BLaER1 (cell line): Measurements from ENCODE around the gene CATSPERE.
A peak's percentile ranks its signal among the peaks of the same experiment; 100 is the strongest.
"Not testable (repeated sequence)": the region's sequence is repeated elsewhere in the genome, so short reads cannot be mapped to it uniquely, and the experiment has no call there.

Source experiments
- H3K27ac ChIP-seq: shearing (Covaris generic); formaldehyde crosslinking; 2 replicates; pipeline ENCODE4 v1.8.1; 2022
- H3K27me3 ChIP-seq: shearing (Covaris generic); formaldehyde crosslinking; 2 replicates; pipeline ENCODE4 v1.8.1; 2022
- H3K36me3 ChIP-seq: shearing (Covaris generic); formaldehyde crosslinking; 2 replicates; pipeline ENCODE4 v1.8.1; 2022
- H3K4me1 ChIP-seq: shearing (Covaris generic); formaldehyde crosslinking; 2 replicates; pipeline ENCODE4 v1.8.1; 2022
- H3K4me2 ChIP-seq: shearing (Covaris generic); formaldehyde crosslinking; 2 replicates; pipeline ENCODE4 v1.8.1; 2022
- H3K4me3 ChIP-seq: shearing (Covaris generic); formaldehyde crosslinking; 2 replicates; pipeline ENCODE4 v1.8.1; 2022
- H3K9ac ChIP-seq: shearing (Covaris generic); formaldehyde crosslinking; 2 replicates; pipeline ENCODE4 v1.8.1; 2022
- H3K9me3 ChIP-seq: shearing (Covaris generic); formaldehyde crosslinking; 2 replicates; pipeline ENCODE4 v1.8.1; 2022
- H4K20me1 ChIP-seq: shearing (Covaris generic); formaldehyde crosslinking; 2 replicates; pipeline ENCODE4 v1.8.1; 2022
- Cebpa-rat ChIP-seq: shearing (Covaris generic); IDR thresholded peaks from 2 replicates; pipeline ENCODE4 v1.8.1; 2022

CATSPERE gene

GRCh38 chr1:244654108-244655038 is 193.3 kb downstream of the CATSPERE start:
- Histone ChIP-seq H3K9ac (peak overlapping the region; percentile 98), H3K4me2 (peak overlapping the region; percentile 79), H3K9me3 (peaks cover 26% of the 10 kb centered on the region), H3K4me1 (peaks cover 32% of the 10 kb centered on the region), H4K20me1 (peaks cover 55% of the 10 kb centered on the region), H3K36me3 (peaks cover 32% of the 10 kb centered on the region), H3K27me3 (no peaks in the 10 kb centered on the region), H3K27ac (peak overlapping the region; percentile 97), H3K4me3 (peak overlapping the region; percentile 95)
- TF ChIP-seq Cebpa-rat, result no peak

GRCh38 chr1:244655186-244655585 is 194.1 kb downstream of the CATSPERE start:
- Histone ChIP-seq H3K9ac (peak overlapping the region; percentile 98), H3K4me3 (peak overlapping the region; percentile 95), H3K27ac (peak overlapping the region; percentile 97), H3K4me2 (peak overlapping the region; percentile 79), H3K27me3 (no peaks in the 10 kb centered on the region), H3K4me1 (peaks cover 32% of the 10 kb centered on the region), H4K20me1 (peaks cover 57% of the 10 kb centered on the region), H3K9me3 (peaks cover 35% of the 10 kb centered on the region), H3K36me3 (peaks cover 40% of the 10 kb centered on the region)
- TF ChIP-seq Cebpa-rat, result no peak

GRCh38 chr1:244657421-244657820 is 196.3 kb downstream of the CATSPERE start:
- Histone ChIP-seq H3K4me1 (peaks cover 31% of the 10 kb centered on the region), H3K27me3 (no peaks in the 10 kb centered on the region), H4K20me1 (peaks cover 57% of the 10 kb centered on the region), H3K36me3 (peaks cover 51% of the 10 kb centered on the region), H3K4me3 (no peak overlapping the region), H3K9me3 (peaks cover 45% of the 10 kb centered on the region), H3K9ac (no peak overlapping the region), H3K27ac (no peak overlapping the region), H3K4me2 (no peak overlapping the region)
- no peak for TF ChIP-seq Cebpa-rat

GRCh38 chr1:244659694-244660093 is 198.6 kb downstream of the CATSPERE start:
- Histone ChIP-seq H3K4me1 (peaks cover 53% of the 10 kb centered on the region), H3K27ac (no peak overlapping the region), H3K27me3 (no peaks in the 10 kb centered on the region), H4K20me1 (peaks cover 50% of the 10 kb centered on the region), H3K36me3 (peaks cover 51% of the 10 kb centered on the region), H3K4me3 (no peak overlapping the region), H3K9ac (no peak overlapping the region), H3K4me2 (no peak overlapping the region), H3K9me3 (peaks cover 45% of the 10 kb centered on the region)
- no peak for TF ChIP-seq Cebpa-rat

- Histone ChIP-seq H3K27ac (no peak overlapping the region), H3K4me3 (no peak overlapping the region), H3K9ac (no peak overlapping the region), H3K4me1 (peaks cover 53% of the 10 kb centered on the region), H3K4me2 (no peak overlapping the region), H3K9me3 (peaks cover 45% of the 10 kb centered on the region), H3K36me3 (peaks cover 51% of the 10 kb centered on the region), H4K20me1 (peaks cover 50% of the 10 kb centered on the region), H3K27me3 (no peaks in the 10 kb centered on the region)
- no peak for TF ChIP-seq Cebpa-rat
Measured at GRCh38 chr1:244660595-244660994, 199.5 kb downstream of the CATSPERE start.

GRCh38 chr1:244661569-244662312 is 200.7 kb downstream of the CATSPERE start:
- H3K4me3 ChIP-seq, H3K9ac ChIP-seq, H3K27me3 ChIP-seq: not testable (repeated sequence)
- peaks cover 39% of the 10 kb centered on the region for H3K9me3 ChIP-seq
- H3K4me2 ChIP-seq, result peak overlapping the region; percentile 75
- H3K27ac ChIP-seq, result 0 out of 2 replicates have a peak overlapping the region, but pooled peaks have one; percentile 48
- H3K36me3 ChIP-seq, result peaks cover 43% of the 10 kb centered on the region
- H4K20me1 ChIP-seq, result peaks cover 52% of the 10 kb centered on the region
- H3K4me1 ChIP-seq, result peaks cover 56% of the 10 kb centered on the region

- Histone ChIP-seq H3K9me3 (peaks cover 33% of the 10 kb centered on the region), H3K36me3 (peaks cover 42% of the 10 kb centered on the region), H3K4me1 (peaks cover 62% of the 10 kb centered on the region), H3K27ac (peak overlapping the region; percentile 48), H3K4me3 (peak overlapping the region; percentile 12; the same call in 1 of the 2 replicates), H3K27me3 (no peaks in the 10 kb centered on the region), H3K9ac (no peak overlapping the region), H4K20me1 (peaks cover 56% of the 10 kb centered on the region), H3K4me2 (peak overlapping the region; percentile 75)
- TF ChIP-seq Cebpa-rat, result no peak
Measured at GRCh38 chr1:244662599-244662998, 201.5 kb downstream of the CATSPERE start.

- H3K36me3 ChIP-seq, result peaks cover 34% of the 10 kb centered on the region
- TF ChIP-seq Cebpa-rat, result no peak
- H3K27ac ChIP-seq, result peak overlapping the region; percentile 48
- peak overlapping the region; percentile 16; the same call in 1 of the 2 replicates for H3K9ac ChIP-seq
- no peak overlapping the region for H3K4me3 ChIP-seq
- peak overlapping the region; percentile 75 for H3K4me2 ChIP-seq
- H3K27me3 ChIP-seq, result no peaks in the 10 kb centered on the region
- H3K4me1 ChIP-seq, result peaks cover 55% of the 10 kb centered on the region
- H3K9me3 ChIP-seq, result peaks cover 34% of the 10 kb centered on the region
- peaks cover 47% of the 10 kb centered on the region for H4K20me1 ChIP-seq
Measured at GRCh38 chr1:244664353-244664752, 203.3 kb downstream of the CATSPERE start.

GRCh38 chr1:244665771-244666217 is 204.7 kb downstream of the CATSPERE start:
- Histone ChIP-seq H3K9me3 (peaks cover 34% of the 10 kb centered on the region), H3K27ac (peak overlapping the region; percentile 48; the same call in 1 of the 2 replicates), H3K4me2 (peak overlapping the region; percentile 75), H3K9ac (peak overlapping the region; percentile 26; the same call in 1 of the 2 replicates), H4K20me1 (peaks cover 45% of the 10 kb centered on the region), H3K4me3 (peak overlapping the region; percentile 19; the same call in 1 of the 2 replicates), H3K27me3 (no peaks in the 10 kb centered on the region), H3K4me1 (peaks cover 55% of the 10 kb centered on the region), H3K36me3 (peaks cover 34% of the 10 kb centered on the region)
- TF ChIP-seq Cebpa-rat, result no peak

GRCh38 chr1:244666672-244667418 is 205.8 kb downstream of the CATSPERE start:
- peaks cover 39% of the 10 kb centered on the region for H3K36me3 ChIP-seq
- not testable (repeated sequence) for H3K27ac ChIP-seq, H3K27me3 ChIP-seq, H3K9ac ChIP-seq, H3K4me3 ChIP-seq
- H3K4me2 ChIP-seq, result peak overlapping the region; percentile 28; the same call in 1 of the 2 replicates
- peaks cover 46% of the 10 kb centered on the region for H4K20me1 ChIP-seq
- peaks cover 40% of the 10 kb centered on the region for H3K9me3 ChIP-seq
- H3K4me1 ChIP-seq, result peaks cover 55% of the 10 kb centered on the region
